PFSK-1 (cell line): ENCODE data around the gene LPAR1.

Source experiments
- POLR2AphosphoS5 ChIP-seq: IDR thresholded peaks from 2 replicates; pipeline ENCODE4 v1.6.1; 2012; ENCODE audit warnings: low read depth, mild to moderate bottlenecking, control low read depth, low read length, moderate library complexity
- TAF1 ChIP-seq: IDR thresholded peaks from 2 replicates; pipeline ENCODE4 v1.6.1; 2012; ENCODE audit warnings: low read length, control low read depth, borderline replicate concordance; ENCODE audit not compliant: insufficient read depth

DNA sequence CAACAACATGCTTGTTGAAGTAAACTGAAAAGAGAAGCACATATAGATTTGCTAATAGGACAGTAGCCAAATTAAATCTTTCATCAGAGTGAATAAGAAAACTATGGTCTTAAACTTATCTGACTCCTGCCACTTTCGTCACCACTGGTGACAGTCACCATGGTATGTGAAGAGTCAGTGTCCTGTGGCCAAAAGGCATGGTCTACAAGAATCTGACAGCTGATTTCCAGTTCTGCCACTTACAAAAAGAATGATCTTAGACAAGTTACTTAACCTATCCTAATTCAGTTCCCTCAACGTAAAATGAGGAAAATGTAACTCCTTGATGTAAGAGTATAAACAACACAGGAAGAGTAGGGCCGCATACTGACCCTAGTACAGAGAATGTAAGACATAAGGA is 102.0 kb downstream of the LPAR1 start:
- TF ChIP-seq TAF1 (no peak), POLR2AphosphoS5 (no peak)
